OCI-LY1 (cell line): Measurements from ENCODE around the gene VTI1B.

ENCODE experiments used
- CTCF ChIP-seq: fragments of 200-600 bp; sonication (generic), shearing (Covaris generic); IDR thresholded peaks from 2 replicates; pipeline ENCODE4 v1.5.1; 2017; ENCODE audit warnings: mild to moderate bottlenecking, antibody characterized with exemption, low read length, moderate library complexity, mixed read lengths
- EZH2 ChIP-seq: fragments of 200-600 bp; sonication (generic), shearing (Covaris generic); IDR thresholded peaks from 2 replicates; pipeline ENCODE4 v1.8.0; 2017; ENCODE audit warnings: borderline replicate concordance, mixed run types, mild to moderate bottlenecking, antibody characterized with exemption, low read length, moderate library complexity, mixed read lengths

GRCh38 chr14:67607646-67608045 lies 66.8 kb downstream of the VTI1B start:
- no peak for TF ChIP-seq EZH2
- TF ChIP-seq CTCF: no peak
